GM21515 (cell line): ENCODE results near the gene NOD2.

ENCODE experiments used
- ATAC-seq: cut with Tn5 transposase; IDR thresholded peaks from one replicate; pipeline ENCODE4 v1.9.1; 2021; ENCODE audit not compliant: unreplicated experiment

NOD2 gene

GRCh38 chr16:50690177-50690576, 3.2 kb upstream of the NOD2 start:
- no peak for ATAC-seq

DNA sequence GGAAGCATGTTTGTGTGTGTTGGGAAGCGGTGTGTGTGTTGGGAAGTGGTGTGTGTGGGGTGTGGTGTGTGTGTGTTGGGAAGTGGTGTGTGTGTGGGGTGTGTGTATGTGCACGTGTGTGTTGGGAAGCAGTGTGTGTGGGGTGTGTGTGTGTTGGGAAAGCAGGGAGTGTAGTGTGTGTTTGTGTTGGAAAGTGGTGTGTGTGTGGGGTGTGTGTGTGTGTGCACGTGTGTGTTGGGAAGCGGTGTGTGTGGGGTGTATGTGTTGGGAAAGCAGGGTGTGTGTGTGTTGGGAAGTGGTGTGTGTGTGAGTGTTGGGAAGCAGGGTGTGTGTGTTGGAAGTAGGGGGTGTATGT, 785 bp upstream of the NOD2 start:
- no peak for ATAC-seq

GRCh38 chr16:50694206-50694605, 800 bp downstream of the NOD2 start:
- no peak for ATAC-seq

DNA sequence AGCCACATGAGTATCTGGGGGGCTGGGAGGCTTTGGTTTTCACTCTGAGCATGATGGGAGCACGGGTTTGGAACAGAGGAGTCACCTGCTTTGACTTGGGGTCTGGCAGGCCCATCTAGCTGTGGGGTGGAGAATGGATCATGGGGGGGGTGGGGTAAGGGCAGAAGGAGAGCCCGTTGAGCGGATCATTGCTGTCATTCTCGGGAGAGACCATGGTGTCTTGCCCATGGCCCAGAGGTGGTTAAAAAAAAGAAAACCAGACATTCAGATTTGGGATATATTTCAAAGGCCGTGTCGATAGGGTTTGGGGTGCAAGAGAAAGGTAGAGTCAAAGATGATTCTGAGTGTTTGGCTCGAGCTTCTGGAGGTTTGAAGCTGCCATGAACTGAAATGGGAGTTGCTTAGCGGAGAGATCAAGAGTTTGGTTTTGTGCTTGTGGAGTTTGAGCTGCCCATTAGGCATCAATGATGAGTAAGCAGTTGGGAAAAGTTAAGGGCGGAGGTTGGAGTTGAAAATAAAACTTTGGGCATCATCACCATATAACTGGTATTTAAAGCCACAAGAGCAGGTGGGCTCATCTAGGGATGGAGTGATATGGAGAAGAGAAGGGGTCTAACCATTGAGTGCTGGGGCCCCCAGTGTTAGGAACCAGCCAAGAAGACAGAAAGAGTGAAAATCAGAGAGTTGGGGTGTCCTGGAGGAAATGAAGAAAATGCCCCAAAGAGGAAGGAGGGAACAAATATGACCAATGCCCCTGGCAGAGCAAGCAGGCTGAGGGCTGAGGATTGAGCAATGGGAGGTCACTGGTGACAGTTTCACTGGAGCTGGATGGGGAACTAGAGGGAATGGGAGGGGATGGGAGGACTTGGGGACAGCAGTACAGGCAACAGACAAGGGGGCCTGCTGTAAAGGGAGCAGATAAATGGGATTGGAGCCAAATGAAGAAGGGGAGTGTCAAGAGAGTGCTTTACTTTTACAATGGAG, 1.9 kb downstream of the NOD2 start:
- ATAC-seq, result no peak

DNA sequence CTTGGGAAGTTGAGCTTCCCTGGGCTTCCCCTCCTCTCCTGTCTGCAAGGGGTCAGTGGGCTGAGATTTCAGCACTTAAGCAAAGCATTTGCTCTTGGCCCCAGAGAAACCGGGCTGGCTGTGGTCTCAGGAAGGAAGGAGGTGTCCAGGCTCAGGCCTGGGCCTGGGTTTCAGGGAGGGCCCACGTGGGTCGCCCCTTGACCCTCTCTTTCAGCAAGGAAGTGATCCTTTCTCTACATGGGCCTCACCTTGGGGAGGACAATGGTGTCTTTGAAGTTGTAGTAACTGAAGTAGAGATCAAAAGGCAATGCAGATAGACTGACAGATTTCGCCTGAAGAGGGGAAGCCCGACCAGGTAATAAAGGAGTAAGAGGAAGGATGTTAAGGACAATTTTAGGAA, 2.7 kb downstream of the NOD2 start:
- ATAC-seq, result peak; percentile 22

- peak; percentile 56 for ATAC-seq
Measured at GRCh38 chr16:50696575-50697420, 3.4 kb downstream of the NOD2 start.

DNA sequence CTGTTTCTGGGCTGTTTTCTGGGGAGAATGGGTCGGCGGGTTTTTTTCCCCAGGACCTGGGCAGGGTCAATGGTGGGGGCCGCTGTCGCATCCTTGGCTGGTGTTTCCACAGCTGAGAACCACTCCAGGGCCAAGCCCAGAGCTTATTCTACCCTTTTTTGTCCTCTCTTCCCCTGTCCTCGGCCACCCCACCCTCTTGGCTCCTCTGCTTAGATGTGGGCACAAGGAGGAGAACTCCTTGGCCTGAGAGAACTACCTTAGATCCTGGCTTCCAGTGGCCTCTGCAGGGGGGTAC, 4.0 kb downstream of the NOD2 start:
- ATAC-seq, result no peak

GRCh38 chr16:50697881-50698767, 4.7 kb downstream of the NOD2 start:
- peak; percentile 39 for ATAC-seq

GRCh38 chr16:50699326-50700159, 6.1 kb downstream of the NOD2 start:
- ATAC-seq, result no peak

- ATAC-seq, result no peak
Measured at GRCh38 chr16:50702725-50703124, 9.3 kb downstream of the NOD2 start.

DNA sequence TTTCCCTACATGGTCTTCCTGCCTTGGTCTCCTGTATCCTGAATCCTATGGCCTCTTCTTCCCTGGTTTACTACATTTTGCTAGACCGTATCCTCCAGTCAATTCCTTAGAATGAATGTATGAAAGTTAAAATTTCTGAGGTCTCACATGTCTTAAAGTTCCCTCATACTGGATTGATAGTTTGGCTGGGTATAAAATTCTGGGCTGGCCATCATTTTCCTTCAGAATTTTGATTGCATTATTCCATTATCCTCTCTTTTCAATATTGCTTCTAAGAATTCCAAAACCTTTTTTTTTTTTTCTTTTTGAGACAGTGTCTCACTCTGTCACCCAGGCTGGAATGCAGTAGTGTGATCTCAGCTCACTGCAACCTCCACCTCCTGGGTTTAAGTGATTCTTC, 10.8 kb downstream of the NOD2 start:
- no peak for ATAC-seq

- ATAC-seq, result no peak
Measured at GRCh38 chr16:50705436-50706110, 12.2 kb downstream of the NOD2 start.

DNA sequence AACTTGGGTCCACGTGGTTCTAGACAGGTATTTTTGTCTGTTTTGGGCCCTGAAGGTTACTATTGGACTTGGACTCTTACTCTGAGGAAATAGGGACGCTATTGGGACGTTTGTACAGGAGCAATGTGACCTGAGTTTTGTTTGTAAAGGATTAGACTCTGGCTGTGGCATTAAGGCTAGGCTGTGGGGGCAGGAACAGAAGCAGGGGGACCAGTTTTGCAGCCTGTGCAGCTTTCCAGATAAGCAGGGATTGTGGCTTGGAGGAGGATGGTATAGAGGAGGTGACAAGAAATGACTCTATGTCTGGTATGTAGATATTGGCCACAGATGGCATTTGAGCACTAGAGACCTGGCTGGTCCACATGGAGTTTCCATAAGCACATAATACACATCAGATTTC, 12.8 kb downstream of the NOD2 start:
- ATAC-seq, result no peak

DNA sequence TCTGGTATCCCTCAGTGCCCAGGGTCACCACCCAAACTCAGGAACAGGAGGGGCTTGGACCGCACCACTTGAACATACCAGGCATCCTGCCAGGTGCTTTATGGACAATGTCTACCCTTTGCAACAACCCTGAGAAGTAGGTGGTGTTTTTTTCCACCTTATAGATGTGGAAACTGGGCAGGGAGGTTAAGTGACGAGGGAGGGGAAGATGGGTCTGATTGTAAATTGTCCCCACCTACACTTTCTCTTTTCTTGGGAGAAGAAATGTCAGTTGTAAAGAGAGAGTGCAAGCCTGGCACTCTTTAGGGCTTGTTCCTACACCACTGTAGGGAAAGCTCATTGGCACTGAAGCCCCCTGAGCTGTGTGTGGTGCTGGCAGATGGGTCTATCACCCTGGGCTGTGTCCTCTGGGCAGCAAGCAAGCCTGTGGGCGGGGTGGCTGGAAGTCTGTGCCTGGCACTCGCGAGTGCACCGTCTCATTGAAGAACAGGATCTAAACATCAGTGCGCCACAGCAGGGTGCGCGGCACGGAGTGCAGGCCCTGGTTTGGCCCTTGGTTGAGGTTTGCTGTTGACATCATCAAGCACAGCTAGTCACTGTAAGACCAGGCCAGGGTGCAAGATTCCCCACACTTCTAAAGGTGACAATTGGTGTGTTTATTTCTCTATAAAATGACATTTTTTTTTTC, 15.1 kb downstream of the NOD2 start:
- ATAC-seq, result no peak

GRCh38 chr16:50709061-50709684, 15.8 kb downstream of the NOD2 start:
- ATAC-seq, result no peak

DNA sequence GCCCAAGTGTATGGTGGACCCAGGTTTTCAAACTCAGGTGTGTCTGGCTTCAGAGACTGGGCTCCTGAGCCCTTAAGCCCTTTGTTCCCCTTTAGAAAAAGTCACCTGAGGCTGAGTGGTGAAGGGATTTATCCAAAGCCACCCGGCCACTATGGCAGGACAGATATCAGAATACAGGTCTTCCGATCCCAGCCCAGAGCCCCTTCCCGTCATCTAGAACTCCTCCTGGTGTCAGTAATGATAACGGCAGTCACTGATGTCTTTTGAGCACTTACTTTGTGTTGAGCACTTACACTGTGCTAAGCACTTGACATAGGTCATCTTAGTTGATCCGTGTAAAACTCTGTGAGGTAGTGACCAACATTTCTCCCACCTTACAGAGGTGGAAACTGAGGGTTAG, 16.6 kb downstream of the NOD2 start:
- ATAC-seq, result no peak

GRCh38 chr16:50711040-50711439, 17.6 kb downstream of the NOD2 start:
- no peak for ATAC-seq

DNA sequence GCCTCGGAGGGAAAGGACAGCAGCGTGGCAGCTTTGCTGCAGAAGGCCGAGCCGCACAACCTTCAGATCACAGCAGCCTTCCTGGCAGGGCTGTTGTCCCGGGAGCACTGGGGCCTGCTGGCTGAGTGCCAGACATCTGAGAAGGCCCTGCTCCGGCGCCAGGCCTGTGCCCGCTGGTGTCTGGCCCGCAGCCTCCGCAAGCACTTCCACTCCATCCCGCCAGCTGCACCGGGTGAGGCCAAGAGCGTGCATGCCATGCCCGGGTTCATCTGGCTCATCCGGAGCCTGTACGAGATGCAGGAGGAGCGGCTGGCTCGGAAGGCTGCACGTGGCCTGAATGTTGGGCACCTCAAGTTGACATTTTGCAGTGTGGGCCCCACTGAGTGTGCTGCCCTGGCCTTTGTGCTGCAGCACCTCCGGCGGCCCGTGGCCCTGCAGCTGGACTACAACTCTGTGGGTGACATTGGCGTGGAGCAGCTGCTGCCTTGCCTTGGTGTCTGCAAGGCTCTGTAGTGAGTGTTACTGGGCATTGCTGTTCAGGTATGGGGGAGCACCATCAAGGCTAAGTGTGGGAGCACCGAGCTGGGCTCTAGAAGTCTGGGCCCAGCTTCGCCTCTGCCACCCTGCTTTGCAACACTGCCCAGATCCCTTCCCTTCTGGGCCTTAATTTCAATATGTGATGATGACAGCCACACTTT, 18.6 kb downstream of the NOD2 start:
- no peak for ATAC-seq
